HG02571 (cell line): ENCODE measurements around the gene FAT2.
A peak's percentile ranks its signal among the peaks of the same experiment; 100 is the strongest.
"Not testable (repeated sequence)": the region's sequence is repeated elsewhere in the genome, so short reads cannot be mapped to it uniquely, and the experiment has no call there.

ENCODE experiments used
- ATAC-seq: cut with Tn5 transposase; IDR thresholded peaks from one replicate; pipeline ENCODE4 v1.9.1; 2021; ENCODE audit warnings: mild to moderate bottlenecking, moderate library complexity; ENCODE audit not compliant: unreplicated experiment

Gene FAT2

GRCh38 chr5:151615431-151615830, 24.3 kb upstream of the FAT2 start:
- ATAC-seq, result no peak

- no peak for ATAC-seq
These were observed 23.4 kb upstream of the FAT2 start for GRCh38 chr5:151614565-151614964.

GRCh38 chr5:151612689-151613427, 21.7 kb upstream of the FAT2 start:
- ATAC-seq, result peak; percentile 61

- ATAC-seq, result no peak
These were observed 20.1 kb upstream of the FAT2 start for GRCh38 chr5:151611127-151611775.

- ATAC-seq, result no peak
These were observed 17.4 kb upstream of the FAT2 start for GRCh38 chr5:151608522-151608921.

GRCh38 chr5:151607304-151607703, 16.2 kb upstream of the FAT2 start:
- ATAC-seq, result no peak

- ATAC-seq, result no peak
These were observed 14.4 kb upstream of the FAT2 start for GRCh38 chr5:151605559-151605958.

- no peak for ATAC-seq
These were observed 11.7 kb upstream of the FAT2 start for GRCh38 chr5:151602806-151603205.

- ATAC-seq, result no peak
These were observed 10.3 kb upstream of the FAT2 start for GRCh38 chr5:151601391-151601790.

GRCh38 chr5:151600069-151600665, 9.0 kb upstream of the FAT2 start:
- ATAC-seq, result no peak

- ATAC-seq, result no peak
These were observed 7.9 kb upstream of the FAT2 start for GRCh38 chr5:151598984-151599383.

- no peak for ATAC-seq
These were observed 7.4 kb upstream of the FAT2 start for GRCh38 chr5:151598549-151598948.

GRCh38 chr5:151597749-151598148, 6.6 kb upstream of the FAT2 start:
- ATAC-seq, result no peak

GRCh38 chr5:151596828-151597539, 5.9 kb upstream of the FAT2 start:
- no peak for ATAC-seq

GRCh38 chr5:151595411-151595826, 4.3 kb upstream of the FAT2 start:
- ATAC-seq, result no peak

- ATAC-seq, result peak; percentile 45
These were observed 1.8 kb upstream of the FAT2 start for GRCh38 chr5:151592855-151593408.

GRCh38 chr5:151589878-151590570, 1.1 kb downstream of the FAT2 start:
- no peak for ATAC-seq

- ATAC-seq, result no peak
These were observed 3.2 kb downstream of the FAT2 start for GRCh38 chr5:151587796-151588555.

- ATAC-seq, result no peak
These were observed 5.2 kb downstream of the FAT2 start for GRCh38 chr5:151585970-151586369.

- ATAC-seq, result not testable (repeated sequence)
These were observed 5.8 kb downstream of the FAT2 start for GRCh38 chr5:151585344-151585743.
